ENCODE measurements around the gene PNLIPRP2.

DNA sequence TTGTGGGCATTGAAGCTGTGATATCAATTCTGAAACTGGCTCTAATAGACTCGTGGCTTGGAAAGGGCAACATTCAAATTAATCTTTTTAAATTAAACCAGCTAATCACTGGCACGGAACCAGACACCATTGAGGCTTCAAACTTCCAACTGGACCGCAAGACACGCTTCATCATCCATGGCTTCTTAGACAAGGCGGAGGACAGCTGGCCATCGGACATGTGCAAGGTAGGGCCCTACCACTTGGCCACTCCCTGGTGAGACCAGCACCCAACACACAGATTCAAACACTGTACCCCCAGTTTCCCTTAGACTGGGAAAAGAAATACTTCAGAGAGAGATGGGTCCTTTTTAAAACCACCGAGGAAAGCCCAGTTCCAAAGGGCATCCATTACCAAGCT, 5.1 kb downstream of the PNLIPRP2 start:
- TF ChIP-seq, protein P1, sequence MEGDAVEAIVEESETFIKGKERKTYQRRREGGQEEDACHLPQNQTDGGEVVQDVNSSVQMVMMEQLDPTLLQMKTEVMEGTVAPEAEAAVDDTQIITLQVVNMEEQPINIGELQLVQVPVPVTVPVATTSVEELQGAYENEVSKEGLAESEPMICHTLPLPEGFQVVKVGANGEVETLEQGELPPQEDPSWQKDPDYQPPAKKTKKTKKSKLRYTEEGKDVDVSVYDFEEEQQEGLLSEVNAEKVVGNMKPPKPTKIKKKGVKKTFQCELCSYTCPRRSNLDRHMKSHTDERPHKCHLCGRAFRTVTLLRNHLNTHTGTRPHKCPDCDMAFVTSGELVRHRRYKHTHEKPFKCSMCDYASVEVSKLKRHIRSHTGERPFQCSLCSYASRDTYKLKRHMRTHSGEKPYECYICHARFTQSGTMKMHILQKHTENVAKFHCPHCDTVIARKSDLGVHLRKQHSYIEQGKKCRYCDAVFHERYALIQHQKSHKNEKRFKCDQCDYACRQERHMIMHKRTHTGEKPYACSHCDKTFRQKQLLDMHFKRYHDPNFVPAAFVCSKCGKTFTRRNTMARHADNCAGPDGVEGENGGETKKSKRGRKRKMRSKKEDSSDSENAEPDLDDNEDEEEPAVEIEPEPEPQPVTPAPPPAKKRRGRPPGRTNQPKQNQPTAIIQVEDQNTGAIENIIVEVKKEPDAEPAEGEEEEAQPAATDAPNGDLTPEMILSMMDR (IDR thresholded peaks at IDR 0.05), result no peak
- no peak for TF ChIP-seq POLR2A (IDR thresholded peaks at IDR 0.05)

Measured in body of pancreas (tissue), 4 donors.